Activated naive CD4-positive, alpha-beta T cell treated with anti-CD3 and anti-CD28 coated beads, Interleukin-2, amount 50 U/mL, for 72 hours (primary cell): ENCODE results near the gene SNX10. TPM values are rescaled to one million over a fixed set of nuclear protein-coding genes. Genes with fewer than 3 reads are reported as not detected.

Source experiments
- ATAC-seq, 2 donors: fragments of 150-1000 bp; cut with Tn5 transposase; 2 replicates each; pipeline ENCODE4 v1.10.0; 2021; ENCODE audit warnings: mild to moderate bottlenecking in 2 of 2, moderate library complexity in 2 of 2
- DNase-seq, 2 donors: peaks; one replicate each; pipeline ENCODE4 v3.0.0; 2021 to 2022; ENCODE audit warnings: low spot score in 2 of 2
- H3K27ac Mint-ChIP-seq, 2 donors: one replicate each; pipeline ENCODE4 v1.8.0; 2022; ENCODE audit warnings: mild to moderate bottlenecking in 2 of 2, mixed read lengths in 2 of 2
- H3K36me3 Mint-ChIP-seq, 2 donors: one replicate each; pipeline ENCODE4 v1.8.0; 2022; ENCODE audit warnings: mixed read lengths in 2 of 2
- H3K9me3 Mint-ChIP-seq, 2 donors: one replicate each; pipeline ENCODE4 v1.8.0; 2022; ENCODE audit warnings: mixed read lengths in 2 of 2
- total RNA-seq, 2 donors: library from RNA; stranded (reverse); gene quantifications; one replicate each; pipeline ENCODE4 v1.2.3, GENCODE V29; 2022

Gene SNX10
- total RNA-seq, 2 donors from 2014 or later, result 19.9 to 44.6 TPM

DNA sequence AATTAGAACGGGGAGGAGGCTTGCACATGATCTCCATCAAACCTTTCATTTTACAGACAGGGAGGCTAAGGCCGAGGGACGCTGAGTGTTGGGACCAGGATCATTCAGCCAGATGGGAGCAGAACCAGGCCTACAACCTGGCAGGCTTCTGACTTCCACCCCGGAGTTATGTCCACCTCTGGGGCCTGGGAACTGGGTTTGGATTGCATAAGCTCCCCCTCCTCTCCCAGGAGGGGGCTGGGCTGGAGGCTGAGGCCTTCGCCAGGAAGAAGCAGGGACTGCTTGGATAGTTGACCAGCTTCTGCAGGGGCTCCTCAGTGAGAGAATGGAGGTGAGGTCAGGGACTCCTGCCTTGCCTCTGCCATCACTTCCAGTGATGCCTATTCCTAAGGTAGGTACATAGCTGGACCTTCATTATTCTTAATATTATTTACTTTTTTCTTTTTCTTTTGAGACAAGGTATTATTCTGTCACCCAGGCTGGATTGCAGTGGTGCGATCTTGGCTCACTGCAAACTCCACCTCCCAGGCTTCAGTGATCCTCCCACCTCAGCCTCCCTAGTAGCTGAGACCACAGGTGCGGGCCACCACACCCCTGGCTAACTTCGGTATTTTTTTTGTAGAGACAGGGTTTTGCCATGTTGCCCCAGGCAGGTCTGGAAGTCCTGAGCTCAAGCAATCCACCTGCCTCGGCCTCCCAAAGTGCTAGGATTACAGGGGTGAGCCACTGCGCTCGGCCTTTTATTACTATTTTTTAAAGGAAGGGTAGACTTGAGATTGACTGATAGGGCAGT, 1.3 kb downstream of the SNX10 start:
- peak overlapping the region; percentile 80 to 99 for H3K27ac Mint-ChIP-seq
- peaks cover 0 to 27% of the 10 kb centered on the region in 2 donors for H3K36me3 Mint-ChIP-seq
- H3K9me3 Mint-ChIP-seq, result no peaks in the 10 kb centered on the region
- ATAC-seq, result no peak
- no peak for DNase-seq

DNA sequence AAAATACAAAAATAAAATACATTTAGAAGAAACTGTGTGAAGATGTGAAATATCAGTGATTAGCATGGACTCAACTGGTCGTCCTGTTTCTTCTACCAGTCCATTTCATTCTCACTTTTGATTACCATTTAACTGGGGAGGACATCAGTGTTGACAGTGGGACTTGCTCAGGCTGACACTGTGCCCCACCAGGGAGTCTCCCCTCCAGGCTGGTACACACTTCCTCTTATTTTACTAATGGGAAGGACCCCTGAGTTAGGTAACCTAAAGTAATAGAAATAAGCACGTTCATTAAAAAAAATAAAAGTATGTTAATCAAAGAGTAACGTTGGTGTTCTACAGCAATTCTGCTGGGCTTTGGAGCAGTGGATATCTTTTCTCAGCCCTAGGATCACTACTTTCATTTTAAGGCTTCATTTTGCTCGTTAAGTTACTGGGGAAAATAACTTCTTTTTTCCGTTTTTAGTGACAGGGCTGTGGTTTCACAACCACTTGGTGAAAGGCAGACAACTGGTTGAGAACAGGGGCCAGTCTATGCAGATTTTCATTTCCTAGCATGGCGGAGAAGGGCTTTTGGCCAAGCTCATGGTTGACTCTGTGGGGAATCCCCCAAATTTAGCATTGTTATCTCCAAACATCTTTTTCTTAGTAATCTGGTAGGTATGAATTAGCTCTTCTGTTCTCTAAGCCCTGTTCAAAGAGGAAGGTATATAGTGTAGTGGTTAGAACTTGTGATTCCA, 2.1 kb downstream of the SNX10 start:
- Mint-ChIP-seq H3K27ac (peak overlapping the region; percentile 80 to 81), H3K36me3 (peaks cover 0 to 27% of the 10 kb centered on the region in 2 donors), H3K9me3 (no peaks in the 10 kb centered on the region)
- ATAC-seq (peak; percentile 87 to 91), DNase-seq (peak; percentile 57 to 74)

DNA sequence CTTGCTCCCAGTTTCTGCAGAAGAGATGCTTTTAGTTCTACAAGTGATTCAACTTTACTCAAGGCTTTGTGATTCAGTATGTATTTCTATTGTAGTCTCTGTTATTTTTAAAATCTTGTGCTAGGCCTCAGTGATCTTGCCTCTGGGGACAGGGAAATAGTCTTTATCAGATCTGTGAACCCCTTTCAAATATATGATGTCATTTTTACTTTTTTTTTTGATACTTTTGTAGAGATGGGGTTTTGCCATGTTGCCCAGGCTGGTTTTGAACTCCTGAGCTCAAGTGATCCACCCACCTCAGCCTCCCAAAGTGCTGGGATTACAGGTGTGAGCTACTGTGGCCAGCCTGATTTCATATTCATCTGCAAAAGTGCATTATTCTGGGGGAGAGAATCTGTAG, 3.4 kb downstream of the SNX10 start:
- Mint-ChIP-seq H3K9me3 (no peaks in the 10 kb centered on the region), H3K27ac (peak overlapping the region in 1 of 2 donors; percentile 80), H3K36me3 (peaks cover 0 to 27% of the 10 kb centered on the region in 2 donors)
- DNase-seq (no peak), ATAC-seq (no peak)

DNA sequence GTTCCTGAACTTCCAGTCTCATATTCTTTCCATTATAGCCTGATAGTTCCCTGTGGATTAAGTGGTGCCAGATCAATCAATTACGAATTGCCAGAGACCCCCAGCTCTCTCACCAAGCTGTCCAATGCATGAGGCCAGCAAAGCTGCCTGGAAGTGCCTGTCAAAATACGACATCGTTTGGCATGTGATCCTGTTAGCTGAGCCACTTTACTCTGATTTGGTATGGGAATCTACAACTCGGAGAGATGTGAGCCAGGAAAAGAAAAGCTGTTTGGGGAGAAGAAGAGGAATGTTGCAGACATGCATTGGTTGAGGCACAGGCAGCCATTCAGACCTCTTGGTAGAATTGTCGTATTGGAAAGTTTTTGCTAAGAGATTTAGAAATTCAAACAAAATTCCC, 3.9 kb downstream of the SNX10 start:
- ATAC-seq (no peak), DNase-seq (no peak)
- Mint-ChIP-seq H3K9me3 (no peaks in the 10 kb centered on the region), H3K36me3 (peaks cover 0 to 27% of the 10 kb centered on the region in 2 donors), H3K27ac (no peak overlapping the region)

DNA sequence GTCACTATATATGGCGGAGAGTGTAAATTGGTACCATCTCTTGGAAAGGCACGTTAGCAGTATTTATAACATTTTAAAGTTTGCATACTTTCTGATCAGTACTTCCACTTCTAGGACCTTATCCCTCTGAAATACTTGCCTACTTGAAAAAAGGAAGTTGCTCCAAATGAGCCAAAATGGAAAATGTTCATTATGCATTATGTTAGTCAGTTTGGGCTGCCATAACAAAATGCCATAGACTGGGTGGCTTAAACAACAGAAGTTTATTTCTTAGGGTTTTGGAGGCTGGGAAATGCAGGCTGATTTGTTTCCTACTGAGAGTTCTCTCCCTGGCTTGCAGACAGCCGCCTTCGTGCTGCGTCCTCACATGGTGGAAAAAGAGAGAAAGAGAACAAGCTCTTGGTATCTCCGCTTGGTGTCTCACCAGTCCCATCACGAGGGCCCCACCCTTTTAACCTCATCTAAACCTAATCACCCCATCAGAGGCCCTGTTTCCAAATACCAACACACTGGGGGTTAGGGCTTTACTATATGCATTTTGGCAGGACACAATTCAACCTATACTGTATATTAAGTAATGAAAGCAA, 6.9 kb downstream of the SNX10 start:
- Mint-ChIP-seq H3K27ac (no peak overlapping the region), H3K36me3 (peaks cover 0 to 24% of the 10 kb centered on the region in 2 donors), H3K9me3 (no peaks in the 10 kb centered on the region)
- ATAC-seq, result no peak
- no peak for DNase-seq

DNA sequence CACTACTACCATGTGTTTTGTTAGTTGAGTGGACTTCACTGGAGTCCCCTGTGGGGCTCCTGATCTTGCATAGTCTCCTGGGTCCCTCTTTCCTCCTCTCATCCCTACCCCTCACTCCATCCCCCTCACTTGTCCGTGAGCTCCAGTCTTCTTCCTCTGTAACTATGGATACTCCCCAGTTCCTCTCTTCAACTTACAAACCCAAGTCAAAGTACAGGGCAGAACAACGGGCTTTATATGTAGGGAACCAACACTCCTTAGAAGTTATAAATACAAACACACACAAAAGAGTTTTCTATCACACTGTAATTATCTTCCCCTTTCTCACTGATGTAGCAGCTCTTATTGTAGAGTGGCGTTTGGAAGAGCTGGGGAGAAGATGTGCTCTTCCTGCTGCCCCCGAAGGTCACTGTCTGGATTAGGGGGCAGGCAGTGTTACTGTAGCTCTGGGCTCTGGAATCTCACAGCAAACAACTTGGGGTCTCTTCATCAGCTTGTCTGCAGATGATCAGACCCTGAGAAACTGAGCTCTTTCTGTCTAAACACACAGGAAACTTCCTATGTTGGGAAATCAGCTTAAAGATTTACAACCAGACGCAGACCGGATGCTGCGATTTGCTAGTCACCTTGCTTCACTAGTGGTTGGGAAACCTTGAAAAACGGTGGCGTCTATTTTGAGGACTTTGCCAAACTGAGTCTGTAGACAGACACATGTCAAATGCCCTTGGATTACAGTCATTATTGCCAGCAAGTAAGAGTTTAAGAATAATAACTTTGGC, 13.6 kb downstream of the SNX10 start:
- Mint-ChIP-seq H3K9me3 (no peaks in the 10 kb centered on the region), H3K27ac (peak overlapping the region; percentile 32 to 81), H3K36me3 (peaks cover 0 to 13% of the 10 kb centered on the region in 2 donors)
- DNase-seq (peak in 1 of 2 donors; percentile 16), ATAC-seq (peak; percentile 30 to 56)

DNA sequence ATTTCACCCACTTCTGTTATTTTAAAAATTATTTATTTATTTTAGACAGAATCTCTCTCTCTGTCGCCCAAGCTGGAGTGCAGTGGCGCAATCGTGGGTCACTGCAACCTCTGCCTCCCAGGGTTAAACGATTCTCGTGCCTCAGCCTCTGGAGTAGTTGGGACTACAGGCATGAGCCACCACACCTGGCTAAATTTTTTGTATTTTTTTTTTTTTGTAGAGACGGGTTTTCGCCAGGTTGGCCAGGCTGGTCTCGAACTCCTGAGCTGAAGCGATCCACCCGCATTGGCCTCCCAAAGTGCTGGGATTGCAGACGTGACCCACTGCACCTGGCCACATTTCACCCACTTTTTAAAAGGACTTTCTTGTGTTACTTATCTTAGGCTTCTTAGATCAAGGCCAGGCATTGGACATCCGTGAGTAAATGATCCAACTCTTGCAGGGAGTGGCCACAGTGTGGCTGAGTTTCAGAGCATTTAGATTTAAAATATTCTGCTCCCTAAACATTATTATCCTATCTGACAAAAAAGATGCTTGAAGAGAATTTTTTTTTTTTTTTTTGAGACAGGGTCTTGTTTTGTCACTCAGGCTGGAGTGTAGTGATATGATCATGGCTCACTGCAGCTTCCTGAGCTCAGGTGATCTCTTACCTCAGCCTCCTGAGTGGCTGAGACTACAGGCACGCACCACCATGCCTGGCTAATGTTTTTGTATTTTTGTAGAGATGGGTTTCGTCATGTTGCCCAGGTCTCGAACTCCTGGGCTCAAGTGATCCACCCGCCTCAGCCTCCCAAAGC, 14.4 kb downstream of the SNX10 start:
- H3K9me3 Mint-ChIP-seq, result no peaks in the 10 kb centered on the region
- no peak overlapping the region for H3K27ac Mint-ChIP-seq
- no peak for ATAC-seq
- H3K36me3 Mint-ChIP-seq, result peaks cover 0 to 10% of the 10 kb centered on the region in 2 donors
- no peak for DNase-seq

DNA sequence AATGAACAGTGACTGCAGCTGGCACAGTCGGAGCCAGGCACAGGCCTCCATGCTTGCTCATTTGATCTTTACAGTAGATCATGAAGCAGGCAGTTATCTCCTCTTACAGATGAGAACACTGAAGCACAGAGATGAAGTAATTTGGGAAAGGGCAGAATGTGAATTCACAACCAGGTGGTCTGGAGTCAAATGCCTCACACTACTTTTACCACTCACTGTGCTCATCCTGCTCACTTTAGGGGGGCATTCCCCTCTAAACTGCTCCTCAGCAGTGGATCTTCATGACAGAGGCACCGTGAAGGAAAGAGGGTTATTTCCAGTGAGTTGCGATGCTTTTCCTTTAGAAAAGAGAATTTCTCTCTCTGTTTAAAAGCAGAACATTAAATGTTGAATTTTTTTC, 15.1 kb downstream of the SNX10 start:
- ATAC-seq (no peak), DNase-seq (no peak)
- Mint-ChIP-seq H3K36me3 (peaks cover 0 to 7% of the 10 kb centered on the region in 2 donors), H3K27ac (no peak overlapping the region), H3K9me3 (no peaks in the 10 kb centered on the region)

DNA sequence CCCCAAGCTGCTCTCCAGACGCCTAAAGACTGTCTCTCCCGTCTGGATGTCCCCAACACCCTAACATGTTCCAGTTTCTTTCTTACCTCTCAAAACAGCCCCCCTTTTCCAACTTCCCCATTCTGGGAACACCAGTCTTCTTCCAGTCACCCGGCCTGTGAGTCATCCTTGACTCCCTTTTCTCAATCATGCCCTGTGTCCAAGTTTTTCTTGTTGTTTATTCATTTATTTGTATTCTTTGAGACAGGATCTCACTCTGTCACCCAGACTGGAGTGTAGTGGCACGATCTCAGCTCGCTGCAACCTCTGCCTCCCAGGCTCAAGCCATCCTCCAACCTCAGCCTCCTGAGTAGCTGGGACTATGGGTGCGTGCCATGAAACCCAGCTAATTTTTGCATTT, 15.6 kb downstream of the SNX10 start:
- ATAC-seq (no peak), DNase-seq (no peak)
- no peaks in the 10 kb centered on the region for H3K9me3 Mint-ChIP-seq
- H3K27ac Mint-ChIP-seq, result no peak overlapping the region
- H3K36me3 Mint-ChIP-seq, result peaks cover 0 to 7% of the 10 kb centered on the region in 2 donors

DNA sequence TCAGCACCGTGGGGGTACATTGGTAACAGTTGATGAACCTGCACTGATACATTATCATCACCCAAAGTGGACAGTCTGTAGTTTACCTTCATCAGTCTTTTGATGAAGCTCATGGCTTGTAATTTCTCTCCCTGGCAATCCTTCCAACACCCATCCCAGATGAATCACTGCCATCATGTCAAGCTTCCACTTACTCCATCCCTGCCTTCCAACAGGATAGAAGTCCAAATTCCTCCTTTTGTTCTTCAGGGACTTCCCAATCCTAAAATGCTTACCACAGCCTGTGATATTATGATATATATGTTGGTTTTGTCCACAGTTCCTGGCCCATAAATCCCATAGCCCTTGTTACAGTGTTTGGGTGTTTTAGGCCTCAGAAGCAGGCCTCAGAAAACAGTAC, 16.1 kb downstream of the SNX10 start:
- H3K9me3 Mint-ChIP-seq, result no peaks in the 10 kb centered on the region
- H3K27ac Mint-ChIP-seq, result peak overlapping the region; percentile 4 to 23
- ATAC-seq, result no peak
- peaks cover 0 to 7% of the 10 kb centered on the region in 2 donors for H3K36me3 Mint-ChIP-seq
- DNase-seq, result no peak

DNA sequence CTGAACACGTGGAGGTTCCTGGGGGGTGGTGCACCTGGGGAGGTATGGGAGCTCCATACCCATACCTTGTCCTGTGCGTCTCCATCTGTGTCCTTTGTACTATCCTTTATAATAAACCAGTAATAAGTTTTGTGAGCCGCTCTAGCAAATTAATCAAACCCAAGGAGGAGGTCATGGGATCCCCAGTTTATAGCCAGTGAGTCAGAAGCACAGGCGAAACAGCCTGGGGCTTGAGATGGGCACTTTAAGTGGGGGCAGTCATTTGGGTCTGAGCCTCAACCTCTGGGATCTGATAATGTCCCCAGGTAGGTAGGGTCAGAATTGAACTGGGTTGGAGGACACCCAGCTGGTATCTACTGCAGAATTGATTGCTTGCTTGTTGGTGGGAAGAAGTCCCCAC, 16.9 kb downstream of the SNX10 start:
- Mint-ChIP-seq H3K36me3 (peaks cover 0 to 7% of the 10 kb centered on the region in 2 donors), H3K9me3 (no peaks in the 10 kb centered on the region), H3K27ac (no peak overlapping the region)
- DNase-seq (no peak), ATAC-seq (no peak)

DNA sequence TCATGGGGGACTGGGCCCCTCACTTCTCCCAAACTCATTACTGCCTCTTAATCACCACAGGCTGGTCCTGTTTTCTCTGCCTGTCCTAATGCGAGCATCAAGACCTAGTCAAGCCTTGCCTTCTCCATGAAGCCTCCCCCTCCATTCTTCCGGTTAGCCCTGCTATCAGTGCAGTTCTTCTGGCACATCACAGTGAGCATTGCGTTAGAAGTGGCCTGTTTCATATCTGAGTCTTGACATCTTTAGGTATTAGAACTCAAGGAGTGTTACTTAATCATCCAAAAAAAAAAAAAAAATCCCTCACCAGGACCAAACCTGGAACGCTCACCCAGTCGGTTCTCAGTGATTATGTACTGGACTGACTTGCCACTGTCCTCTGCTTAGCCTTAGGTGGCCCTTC, 17.4 kb downstream of the SNX10 start:
- no peak for ATAC-seq
- Mint-ChIP-seq H3K36me3 (peaks cover 0 to 7% of the 10 kb centered on the region in 2 donors), H3K9me3 (no peaks in the 10 kb centered on the region), H3K27ac (no peak overlapping the region)
- DNase-seq, result no peak

DNA sequence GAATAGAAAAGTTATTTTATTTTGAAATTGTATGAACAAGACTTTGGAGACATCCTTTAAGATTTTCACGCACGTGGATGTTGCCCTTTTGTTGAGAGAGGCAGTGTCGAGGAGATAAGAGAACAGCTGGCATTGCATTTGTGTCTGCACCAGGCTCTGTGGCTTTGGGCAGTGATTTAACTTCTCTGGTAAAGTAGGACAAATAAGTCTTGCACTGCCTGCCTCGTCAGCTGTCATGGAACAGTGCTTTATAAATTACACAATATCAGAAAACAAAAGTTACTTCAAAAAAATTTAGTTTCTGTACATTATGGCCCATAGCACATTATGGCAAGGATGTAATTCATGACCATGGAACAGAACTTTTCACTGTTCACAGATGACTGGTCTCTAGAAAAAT, 20.1 kb downstream of the SNX10 start:
- Mint-ChIP-seq H3K27ac (no peak overlapping the region), H3K9me3 (no peaks in the 10 kb centered on the region), H3K36me3 (peaks cover 0 to 7% of the 10 kb centered on the region in 2 donors)
- ATAC-seq (no peak), DNase-seq (no peak)

DNA sequence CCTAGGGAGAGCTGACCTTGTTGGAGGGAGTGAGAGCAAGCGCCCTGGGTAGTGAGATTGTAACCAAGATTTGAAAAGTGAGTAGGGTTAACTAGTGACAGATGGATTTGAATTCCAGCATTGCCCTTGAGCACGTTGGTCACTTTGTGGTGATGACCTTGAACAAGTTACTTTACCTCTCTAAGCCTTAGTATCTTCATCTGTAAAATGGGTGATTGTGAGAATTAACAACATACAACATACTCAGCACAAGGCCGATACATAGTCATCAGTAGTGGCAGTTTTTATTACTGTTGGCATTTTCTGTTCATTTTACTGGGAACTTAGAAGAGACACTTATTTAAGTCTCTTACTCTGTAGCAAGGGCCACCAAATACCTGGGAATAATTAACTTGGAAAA, 25.5 kb downstream of the SNX10 start:
- no peak for DNase-seq
- Mint-ChIP-seq H3K36me3 (peaks cover 0 to 6% of the 10 kb centered on the region in 2 donors), H3K9me3 (no peaks in the 10 kb centered on the region), H3K27ac (no peak overlapping the region)
- ATAC-seq, result no peak

DNA sequence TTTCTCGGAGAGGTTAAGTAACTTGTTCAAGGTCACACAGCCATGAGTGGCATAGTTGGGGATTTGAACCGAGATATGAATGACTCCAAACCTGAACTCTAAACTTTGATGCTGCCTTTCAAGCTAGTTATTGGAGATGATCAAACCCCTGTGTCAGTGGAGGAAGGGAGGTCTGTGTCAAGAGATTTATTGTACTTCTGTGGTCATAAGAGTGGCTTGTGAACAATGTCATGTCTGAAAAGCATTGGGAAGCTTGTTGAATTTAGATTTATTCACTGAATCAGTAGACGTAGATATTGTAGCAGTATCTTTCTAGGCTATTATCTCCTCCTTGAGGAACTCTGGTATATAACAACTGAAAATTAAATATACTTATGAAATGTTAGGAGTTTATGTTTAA, 27.3 kb downstream of the SNX10 start:
- H3K9me3 Mint-ChIP-seq, result no peaks in the 10 kb centered on the region
- DNase-seq (no peak), ATAC-seq (no peak)
- H3K27ac Mint-ChIP-seq, result no peak overlapping the region
- H3K36me3 Mint-ChIP-seq, result peaks cover 0 to 6% of the 10 kb centered on the region in 2 donors

DNA sequence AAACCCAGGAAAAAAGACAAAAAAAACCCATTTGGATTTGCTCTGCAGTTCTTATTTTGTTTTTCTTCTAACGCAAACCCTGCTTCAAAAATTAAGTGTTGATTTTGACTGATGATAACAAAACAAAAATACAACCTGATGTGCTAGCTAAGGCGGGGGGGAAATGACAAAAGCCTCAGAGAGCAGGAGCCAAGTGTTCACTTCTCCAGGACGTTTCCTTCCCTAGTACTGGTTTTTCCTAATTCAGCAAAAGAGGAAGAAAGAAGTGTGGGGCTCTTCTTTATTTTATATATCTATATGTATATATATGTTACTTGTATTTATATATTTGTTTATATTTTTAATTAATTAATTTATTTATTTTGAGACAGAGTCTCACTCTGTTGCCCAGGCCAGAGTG, 28.0 kb downstream of the SNX10 start:
- no peak for DNase-seq
- Mint-ChIP-seq H3K9me3 (no peaks in the 10 kb centered on the region), H3K27ac (no peak overlapping the region), H3K36me3 (peaks cover 0 to 6% of the 10 kb centered on the region in 2 donors)
- ATAC-seq, result no peak
